ENCODE measurements around the gene PCDH19. TPM values are rescaled to one million over a fixed set of nuclear protein-coding genes. Genes with fewer than 3 reads are reported as not detected.
"Not testable (repeated sequence)": the region's sequence is repeated elsewhere in the genome, so short reads cannot be mapped to it uniquely, and the experiment has no call there.

The PCDH19 gene
- total RNA-seq, 4 donors from 2014 or later = 0.62 to 1.7 (median 1.4) TPM

DNA sequence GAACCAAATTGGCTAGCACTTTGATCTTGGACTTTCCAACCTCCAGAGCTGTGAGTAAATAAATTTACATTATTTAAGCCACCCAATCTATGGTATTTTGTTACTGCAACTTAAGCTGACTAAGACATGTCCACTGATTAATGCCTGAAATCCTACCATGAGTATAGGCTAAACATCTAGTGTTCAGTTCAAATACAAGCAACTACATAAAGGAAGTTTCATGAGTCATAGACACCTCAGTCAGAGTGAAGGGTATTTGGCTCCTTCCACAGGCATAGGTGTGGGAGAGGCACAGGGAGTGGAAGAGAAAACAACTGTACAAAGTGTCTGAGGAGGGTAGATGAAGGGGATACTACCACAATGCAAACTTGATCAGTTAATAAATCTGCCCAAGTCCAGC lies 35.5 kb upstream of the PCDH19 start:
- no peak overlapping the region for H3K4me3 ChIP-seq
- H3K4me1 ChIP-seq = no peaks in the 10 kb centered on the region
- no peak overlapping the region for H3K27ac ChIP-seq
- H3K9me3 ChIP-seq = no peaks in the 10 kb centered on the region
- no peaks in the 10 kb centered on the region for H3K27me3 ChIP-seq
- no peak for ATAC-seq
- no peaks in the 10 kb centered on the region for H3K36me3 ChIP-seq
- no peak for TF ChIP-seq EP300 (IDR thresholded peaks at IDR 0.05)

DNA sequence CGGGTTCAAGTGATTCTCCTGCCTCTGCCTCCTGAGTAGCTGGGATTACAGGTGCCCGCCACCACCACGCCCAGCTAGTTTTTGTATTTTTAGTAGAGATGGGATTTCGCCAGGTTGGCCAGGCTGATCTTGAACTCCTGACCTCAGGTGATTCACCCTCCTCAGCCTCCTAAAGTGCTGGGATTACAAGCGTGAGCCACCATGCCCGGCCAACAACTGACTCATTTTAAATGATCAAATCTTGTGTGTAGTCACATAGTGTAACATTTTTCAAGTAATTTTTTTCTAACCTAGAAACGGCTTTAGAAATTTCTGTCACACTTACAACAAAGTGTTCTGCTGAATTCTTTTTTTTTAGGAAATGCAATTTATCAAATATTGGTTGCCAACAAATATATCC lies 31.2 kb upstream of the PCDH19 start:
- WGBS, 2 donors (ENCODE audit: low coverage in 1 of 2) = 40 to 71% methylated on average over 1 to 4 of the region's 7 CpGs
- not testable (repeated sequence) for H3K36me3 ChIP-seq, H3K9me3 ChIP-seq, ATAC-seq, H3K27me3 ChIP-seq, H3K27ac ChIP-seq, H3K4me1 ChIP-seq, H3K4me3 ChIP-seq

DNA sequence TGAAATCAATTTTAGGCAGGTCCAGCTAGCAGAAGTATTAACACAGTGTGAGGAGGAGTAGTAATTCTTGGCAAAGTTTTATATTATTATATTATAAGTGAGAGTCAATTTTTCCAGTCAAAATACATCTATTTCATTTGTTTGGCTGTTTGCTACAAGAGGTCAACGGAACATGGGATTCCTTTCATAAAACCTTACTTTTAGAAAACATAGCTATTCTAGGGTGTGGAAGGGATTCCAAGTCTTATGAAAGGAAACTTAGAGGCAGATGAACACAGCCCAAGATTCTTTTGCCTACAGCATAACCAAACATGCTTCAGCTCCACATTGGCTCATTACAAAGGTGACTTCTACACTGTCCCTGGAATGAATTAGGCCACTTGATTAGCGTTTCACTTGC lies 29.9 kb upstream of the PCDH19 start:
- Histone ChIP-seq H3K4me3 (no peak overlapping the region), H3K4me1 (no peaks in the 10 kb centered on the region), H3K9me3 (no peaks in the 10 kb centered on the region), H3K27ac (no peak overlapping the region), H3K36me3 (no peaks in the 10 kb centered on the region), H3K27me3 (no peaks in the 10 kb centered on the region)
- WGBS, 2 donors (ENCODE audit: low coverage in 1 of 2) = 49 to 74% methylated on average over 2 of the region's 2 CpGs
- TF ChIP-seq POLR2AphosphoS5 (IDR thresholded peaks at IDR 0.05) = no peak
- TF ChIP-seq, protein P1, sequence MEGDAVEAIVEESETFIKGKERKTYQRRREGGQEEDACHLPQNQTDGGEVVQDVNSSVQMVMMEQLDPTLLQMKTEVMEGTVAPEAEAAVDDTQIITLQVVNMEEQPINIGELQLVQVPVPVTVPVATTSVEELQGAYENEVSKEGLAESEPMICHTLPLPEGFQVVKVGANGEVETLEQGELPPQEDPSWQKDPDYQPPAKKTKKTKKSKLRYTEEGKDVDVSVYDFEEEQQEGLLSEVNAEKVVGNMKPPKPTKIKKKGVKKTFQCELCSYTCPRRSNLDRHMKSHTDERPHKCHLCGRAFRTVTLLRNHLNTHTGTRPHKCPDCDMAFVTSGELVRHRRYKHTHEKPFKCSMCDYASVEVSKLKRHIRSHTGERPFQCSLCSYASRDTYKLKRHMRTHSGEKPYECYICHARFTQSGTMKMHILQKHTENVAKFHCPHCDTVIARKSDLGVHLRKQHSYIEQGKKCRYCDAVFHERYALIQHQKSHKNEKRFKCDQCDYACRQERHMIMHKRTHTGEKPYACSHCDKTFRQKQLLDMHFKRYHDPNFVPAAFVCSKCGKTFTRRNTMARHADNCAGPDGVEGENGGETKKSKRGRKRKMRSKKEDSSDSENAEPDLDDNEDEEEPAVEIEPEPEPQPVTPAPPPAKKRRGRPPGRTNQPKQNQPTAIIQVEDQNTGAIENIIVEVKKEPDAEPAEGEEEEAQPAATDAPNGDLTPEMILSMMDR (IDR thresholded peaks at IDR 0.05) = no peak
- TF ChIP-seq POLR2A (IDR thresholded peaks at IDR 0.05) = no peak
- no peak for TF ChIP-seq EP300 (IDR thresholded peaks at IDR 0.05)
- ATAC-seq = no peak

DNA sequence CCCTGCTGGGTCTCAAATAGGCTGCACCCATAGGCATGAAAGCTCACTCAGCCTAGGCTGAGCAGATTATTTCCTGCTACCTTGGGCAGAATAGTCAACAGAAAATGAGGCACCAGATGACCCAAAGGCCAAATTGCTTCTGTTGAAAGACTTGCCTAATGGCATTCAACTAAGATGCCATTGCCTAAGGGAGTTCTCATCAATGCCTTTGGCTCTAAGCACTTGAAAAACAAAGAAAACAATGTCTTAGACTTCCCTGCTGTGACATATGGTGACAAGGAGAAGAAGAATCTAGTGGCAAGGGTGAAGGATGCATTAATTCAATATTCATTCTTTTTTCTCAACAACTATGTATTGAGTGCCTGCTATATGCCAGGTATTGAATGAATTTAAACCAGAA lies 25.7 kb upstream of the PCDH19 start:
- Histone ChIP-seq H3K4me3 (no peak overlapping the region), H3K36me3 (no peaks in the 10 kb centered on the region), H3K4me1 (no peaks in the 10 kb centered on the region), H3K27me3 (no peaks in the 10 kb centered on the region), H3K27ac (no peak overlapping the region), H3K9me3 (no peaks in the 10 kb centered on the region)
- TF ChIP-seq, protein P1 (IDR thresholded peaks at IDR 0.05) = no peak
- TF ChIP-seq POLR2AphosphoS5 (IDR thresholded peaks at IDR 0.05) = no peak
- TF ChIP-seq EP300 (IDR thresholded peaks at IDR 0.05) = no peak
- TF ChIP-seq POLR2A (IDR thresholded peaks at IDR 0.05) = no peak
- no peak for ATAC-seq

DNA sequence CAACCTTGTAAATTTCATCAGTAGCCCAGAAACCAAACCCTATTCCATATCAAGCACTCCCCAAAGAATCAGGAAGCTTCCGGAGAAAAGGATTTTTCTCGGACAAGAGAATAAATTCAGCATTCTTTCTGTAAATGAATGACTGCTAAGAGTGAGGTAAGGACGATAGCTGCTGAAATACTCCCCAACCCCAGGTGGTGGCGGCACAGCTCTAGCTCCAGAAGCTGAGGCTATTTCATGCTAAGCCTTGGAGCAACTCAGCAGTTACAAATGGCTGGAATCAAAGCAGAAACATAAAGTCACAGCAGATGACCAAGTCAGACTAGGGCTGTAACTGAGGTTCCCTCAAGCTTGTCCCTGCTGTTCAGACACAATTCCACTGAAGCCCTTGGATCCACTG lies 13.9 kb upstream of the PCDH19 start:
- TF ChIP-seq POLR2AphosphoS5 (IDR thresholded peaks at IDR 0.05) (no peak), POLR2A (IDR thresholded peaks at IDR 0.05) (no peak), EP300 (IDR thresholded peaks at IDR 0.05) (no peak)
- TF ChIP-seq, protein P1 (IDR thresholded peaks at IDR 0.05) = no peak
- Histone ChIP-seq H3K27me3 (no peaks in the 10 kb centered on the region), H3K4me3 (no peak overlapping the region), H3K4me1 (no peaks in the 10 kb centered on the region), H3K9me3 (no peaks in the 10 kb centered on the region), H3K27ac (no peak overlapping the region), H3K36me3 (no peaks in the 10 kb centered on the region)
- WGBS, 2 donors (ENCODE audit: low coverage in 1 of 2) = 66% methylated on average over 4 of the region's 4 CpGs; no CpG with 5 or more reads in 1 of the 2 donors
- no peak for ATAC-seq

DNA sequence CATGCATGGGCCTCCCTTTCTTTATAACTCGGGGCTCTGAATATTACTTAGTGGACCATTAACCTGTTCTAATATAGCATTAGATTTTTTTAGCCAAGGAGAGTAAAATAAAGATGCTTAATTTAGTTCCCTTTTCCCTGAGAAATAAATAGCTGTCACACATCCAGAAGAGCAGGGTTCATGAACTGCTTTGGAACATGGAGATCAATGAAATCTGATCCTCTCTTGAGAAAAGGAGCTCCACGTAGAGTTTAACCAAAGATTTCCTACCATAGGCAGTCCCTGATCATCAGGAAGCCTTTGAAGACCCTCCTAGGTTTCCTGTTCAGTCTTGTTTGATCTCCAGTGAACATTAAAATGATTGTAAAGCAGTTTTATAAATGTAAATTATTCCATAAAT lies 8.5 kb upstream of the PCDH19 start:
- H3K27me3 ChIP-seq = no peaks in the 10 kb centered on the region
- no peaks in the 10 kb centered on the region for H3K4me1 ChIP-seq
- WGBS, 2 donors (ENCODE audit: low coverage in 1 of 2) = 60 to 61% methylated on average over 1 to 2 of the region's 2 CpGs
- TF ChIP-seq POLR2A (IDR thresholded peaks at IDR 0.05) (no peak), POLR2AphosphoS5 (IDR thresholded peaks at IDR 0.05) (no peak), EP300 (IDR thresholded peaks at IDR 0.05) (no peak)
- TF ChIP-seq, protein P1 (IDR thresholded peaks at IDR 0.05) = no peak
- no peak overlapping the region for H3K4me3 ChIP-seq
- no peak for ATAC-seq
- H3K36me3 ChIP-seq = no peaks in the 10 kb centered on the region
- H3K9me3 ChIP-seq = no peaks in the 10 kb centered on the region
- H3K27ac ChIP-seq = no peak overlapping the region
